Measurements from ENCODE around the gene NOL6. TPM values are rescaled to one million over a fixed set of nuclear protein-coding genes. Genes with fewer than 3 reads are reported as not detected.
"Not testable (repeated sequence)": the region's sequence is repeated elsewhere in the genome, so short reads cannot be mapped to it uniquely, and the experiment has no call there.

Gene NOL6
- total RNA-seq, 3 donors from 2014 or later, result 18.8 to 20.2 (median 18.8) TPM

- ATAC-seq, result no peak
- intact Hi-C loops (cut with DNase I, micrococcal nuclease), result no loop called here
- no peaks in the 10 kb centered on the region for H3K4me1 ChIP-seq (ENCODE audit: low read depth)
- no peaks in the 10 kb centered on the region for H3K36me3 ChIP-seq (ENCODE audit: low read depth)
- DNase-seq, result no peak
- H3K4me3 ChIP-seq, result no peak overlapping the region
- no peaks in the 10 kb centered on the region for H3K9me3 ChIP-seq
- no peak for TF ChIP-seq CTCF (IDR thresholded peaks at IDR 0.05)
These were observed 42.8 kb downstream of the NOL6 start for GRCh38 chr9:33430942-33431341.

GRCh38 chr9:33429256-33429985 lies 44.3 kb downstream of the NOL6 start:
- TF ChIP-seq CTCF (IDR thresholded peaks at IDR 0.05), result no peak
- Histone ChIP-seq H3K36me3 (ENCODE audit: low read depth) (no peaks in the 10 kb centered on the region), H3K9me3 (no peaks in the 10 kb centered on the region), H3K4me1 (ENCODE audit: low read depth) (no peaks in the 10 kb centered on the region), H3K4me3 (no peak overlapping the region)
- no peak for ATAC-seq
- no peak for DNase-seq
- intact Hi-C loops (cut with DNase I, micrococcal nuclease), result no loop called here

GRCh38 chr9:33426843-33427293 lies 46.9 kb downstream of the NOL6 start:
- DNase-seq, result no peak

GRCh38 chr9:33425128-33425533 lies 48.6 kb downstream of the NOL6 start:
- ATAC-seq (no peak), DNase-seq (no peak)
- Histone ChIP-seq H3K4me3 (no peak overlapping the region), H3K9me3 (no peaks in the 10 kb centered on the region), H3K36me3 (ENCODE audit: low read depth) (no peaks in the 10 kb centered on the region), H3K4me1 (ENCODE audit: low read depth) (no peaks in the 10 kb centered on the region)
- intact Hi-C loops (cut with DNase I, micrococcal nuclease), result no loop called here
- TF ChIP-seq CTCF (IDR thresholded peaks at IDR 0.05), result no peak

More at GRCh38 chr9:33426843-33427293, 46.9 kb downstream of the NOL6 start:
- Histone ChIP-seq H3K4me1 (ENCODE audit: low read depth) (no peaks in the 10 kb centered on the region), H3K36me3 (ENCODE audit: low read depth) (no peaks in the 10 kb centered on the region), H3K9me3 (no peaks in the 10 kb centered on the region), H3K4me3 (no peak overlapping the region)
- TF ChIP-seq CTCF (IDR thresholded peaks at IDR 0.05), result no peak
- intact Hi-C loops (cut with DNase I, micrococcal nuclease), result no loop called here
- ATAC-seq, result no peak

GRCh38 chr9:33424492-33424891 lies 49.2 kb downstream of the NOL6 start:
- H3K36me3 ChIP-seq (ENCODE audit: low read depth); H3K9me3 ChIP-seq; ATAC-seq; intact Hi-C loops (cut with DNase I, micrococcal nuclease); H3K4me3 ChIP-seq; DNase-seq; H3K4me1 ChIP-seq (ENCODE audit: low read depth): not testable (repeated sequence)

- H3K4me1 ChIP-seq (ENCODE audit: low read depth); DNase-seq; intact Hi-C loops (cut with DNase I, micrococcal nuclease); H3K9me3 ChIP-seq; H3K36me3 ChIP-seq (ENCODE audit: low read depth); ATAC-seq; H3K4me3 ChIP-seq: not testable (repeated sequence)
These were observed 49.7 kb downstream of the NOL6 start for GRCh38 chr9:33424043-33424442.
